Measurements from ENCODE around the gene SNAP47.

SNAP47 gene

GRCh38 chr1:227731696-227732585, 3.3 kb upstream of the SNAP47 start:
- no peak for DNase-seq (ENCODE audit: low spot score)

DNA sequence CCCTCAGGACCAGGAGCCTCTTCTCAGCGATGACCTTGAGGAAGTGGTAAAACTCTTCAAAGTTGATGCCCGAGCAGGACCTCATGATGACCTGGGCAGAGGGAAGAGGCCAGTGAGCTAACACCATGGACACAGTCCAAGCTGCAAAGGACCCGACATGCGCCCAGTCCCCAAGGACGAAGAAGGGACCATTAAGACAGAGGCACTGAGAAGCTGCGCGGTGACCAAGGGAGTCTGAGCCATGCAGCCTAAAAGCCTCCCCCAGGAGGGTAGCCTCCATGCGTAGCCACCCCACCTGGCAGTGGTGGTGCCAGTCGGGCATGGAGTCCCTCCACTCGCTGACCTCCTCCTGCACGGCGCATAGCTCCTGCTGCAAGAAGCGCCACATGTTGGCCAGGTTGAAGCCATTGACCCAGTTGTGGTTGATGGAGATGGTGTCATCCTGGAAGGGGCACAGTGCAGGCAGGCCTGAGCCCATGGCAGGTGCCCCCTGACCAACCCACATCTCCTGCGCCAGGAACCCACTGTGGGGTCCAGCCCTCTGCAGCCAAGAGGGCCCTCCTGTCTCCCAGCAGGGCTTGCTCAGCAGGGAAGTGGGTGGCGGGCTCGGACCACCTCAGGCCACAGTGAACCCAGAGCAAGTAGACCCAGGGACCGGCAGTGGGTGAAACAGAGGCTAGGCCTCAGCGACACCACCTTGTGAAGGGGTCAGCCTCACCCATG, 2.5 kb upstream of the SNAP47 start:
- DNase-seq (ENCODE audit: low spot score), result no peak

DNA sequence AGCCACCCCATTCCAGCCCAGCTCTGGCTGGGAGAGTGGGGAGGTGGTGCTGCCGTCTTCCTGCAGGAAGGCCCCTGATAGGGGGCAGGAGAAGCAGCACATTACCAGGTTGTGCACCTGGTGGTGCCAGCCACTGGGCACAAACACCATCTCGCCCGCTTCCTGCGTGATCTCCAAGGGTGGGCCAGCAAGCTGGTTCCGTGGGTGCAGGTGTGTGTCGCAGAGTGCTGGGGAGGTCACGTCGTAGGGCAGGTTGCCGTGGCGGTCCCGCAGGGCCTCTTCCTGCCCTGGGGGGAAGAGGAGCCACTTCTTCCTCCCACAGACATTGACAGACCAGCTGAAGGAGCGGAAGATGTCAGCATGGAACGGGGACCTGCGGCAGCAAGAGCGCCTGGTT, 1.9 kb upstream of the SNAP47 start:
- DNase-seq (ENCODE audit: low spot score), result no peak

DNA sequence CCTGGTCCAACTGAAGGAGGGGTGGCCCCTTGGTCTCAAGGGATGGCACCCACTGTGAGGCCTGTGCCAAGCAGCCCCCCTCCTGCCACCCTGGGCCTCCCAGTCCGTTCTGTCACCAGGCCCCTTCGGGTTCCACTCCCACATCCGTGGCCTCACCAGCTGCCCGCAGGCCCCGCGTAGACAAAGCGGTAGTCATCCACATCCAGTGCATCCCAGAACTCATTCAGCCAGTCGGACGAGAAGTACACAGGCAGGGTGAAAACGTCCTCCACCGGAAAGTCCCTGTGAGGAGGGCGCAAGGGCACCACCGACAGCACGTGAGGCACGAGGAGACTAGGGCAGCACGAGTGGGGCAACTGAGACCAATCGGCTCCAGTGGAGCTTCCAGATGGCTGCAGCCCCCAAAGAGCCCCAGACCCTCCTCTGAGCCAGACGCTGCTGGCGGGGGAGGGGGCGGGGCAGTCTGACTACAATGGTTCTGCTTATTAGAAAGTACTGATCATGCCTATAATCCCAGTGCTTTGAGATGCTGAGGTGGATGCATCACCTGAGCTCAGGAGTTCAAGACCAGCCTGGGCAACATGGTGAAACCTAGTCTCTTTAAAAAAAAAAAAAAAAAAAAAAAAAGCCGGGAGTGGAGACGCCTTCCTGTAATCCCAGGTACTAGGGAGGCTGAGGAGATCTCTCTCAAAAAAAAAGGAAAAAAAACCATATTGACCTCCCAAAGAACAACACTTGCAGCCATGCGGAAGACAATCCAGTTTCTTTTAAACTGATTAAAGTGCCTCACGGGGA, 1.3 kb upstream of the SNAP47 start:
- no peak for DNase-seq (ENCODE audit: low spot score)

GRCh38 chr1:227734546-227734855, 734 bp upstream of the SNAP47 start:
- DNase-seq (ENCODE audit: low spot score), result no peak

DNA sequence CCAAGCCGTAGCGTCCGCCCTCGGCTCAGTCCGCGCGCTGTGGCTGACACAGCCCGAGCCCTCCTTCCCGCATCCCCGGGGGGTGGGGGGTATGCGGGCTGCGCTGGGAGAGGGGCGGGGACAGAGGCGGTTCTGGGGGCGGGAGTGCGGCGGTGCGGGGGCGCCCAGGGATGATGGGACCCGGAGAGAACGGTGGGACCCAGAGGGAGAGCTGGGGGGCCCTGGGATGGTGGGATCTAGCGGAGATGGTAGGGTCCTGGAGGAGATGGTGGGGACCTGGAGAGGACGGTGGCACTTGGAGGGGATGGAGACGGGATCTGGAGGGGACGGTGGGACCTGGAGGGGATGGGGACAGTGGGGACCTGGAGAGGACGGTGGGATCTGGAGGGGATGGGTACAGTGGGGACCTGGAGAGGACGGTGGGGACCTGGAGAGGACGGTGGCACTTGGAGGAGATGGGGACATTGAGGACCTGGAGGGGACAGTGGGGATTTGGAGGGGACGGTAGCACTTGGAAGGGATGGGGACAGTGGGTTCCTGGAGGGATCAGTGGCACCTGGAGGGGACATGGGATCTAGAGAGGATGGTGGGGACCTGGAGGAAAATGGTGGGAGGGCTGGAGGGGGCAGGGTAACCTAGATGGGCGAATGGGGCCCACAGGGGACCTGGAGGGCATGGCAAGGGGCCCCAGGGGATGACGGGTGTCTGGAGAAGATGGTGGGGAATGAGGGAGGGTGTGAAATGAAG, 477 bp downstream of the SNAP47 start:
- DNase-seq (ENCODE audit: low spot score), result no peak

DNA sequence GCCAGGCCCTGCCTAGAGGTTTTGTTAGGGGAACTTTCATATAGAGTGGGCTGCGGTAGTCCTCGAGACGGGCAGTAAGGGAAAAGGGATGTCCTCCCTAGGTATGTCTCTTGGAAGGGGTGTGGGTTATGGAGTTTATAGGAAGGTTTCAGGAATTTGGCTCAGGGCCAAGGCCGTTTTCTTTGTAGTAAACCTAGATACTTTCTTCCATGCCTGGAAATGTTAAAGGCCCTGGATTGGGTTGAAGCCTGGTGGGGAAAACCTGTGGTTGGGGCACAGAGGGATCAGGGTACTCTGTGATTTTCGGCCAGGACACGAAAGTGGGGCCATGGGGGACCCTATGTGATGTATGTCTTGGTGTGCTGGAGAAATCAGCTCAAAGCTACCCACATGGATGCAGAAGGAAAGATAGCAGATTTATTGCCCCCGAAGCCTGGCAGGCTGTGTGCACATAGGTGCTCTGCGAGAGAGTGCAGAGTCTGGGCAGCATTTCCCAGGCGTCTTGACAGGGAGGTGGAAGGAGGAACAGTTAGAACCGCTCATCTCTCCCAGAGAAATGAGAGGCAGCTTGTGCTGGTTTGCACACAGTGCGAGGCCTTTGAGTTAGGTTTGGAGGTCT, 1.7 kb downstream of the SNAP47 start:
- no peak for DNase-seq (ENCODE audit: low spot score)

DNA sequence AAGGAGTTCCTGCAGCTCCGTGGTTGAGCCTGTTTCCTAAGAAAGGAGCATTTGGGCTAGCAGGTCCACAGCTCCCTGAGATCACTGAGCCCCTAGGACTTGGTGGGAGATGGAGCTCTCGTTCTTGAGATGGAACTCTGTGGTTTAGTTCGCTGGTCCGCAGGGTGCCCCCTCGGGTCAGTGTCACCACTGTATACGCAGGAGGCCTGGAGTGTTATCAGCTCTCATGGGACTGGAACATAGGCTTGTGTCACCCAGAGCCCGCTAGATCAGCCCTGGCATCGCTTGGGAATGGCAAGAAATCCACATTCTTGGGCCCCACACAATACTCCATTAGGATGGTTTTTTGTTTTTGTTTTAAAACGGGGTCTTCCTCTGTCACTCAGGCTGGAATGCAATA, 3.6 kb downstream of the SNAP47 start:
- no peak for DNase-seq (ENCODE audit: low spot score)

DNA sequence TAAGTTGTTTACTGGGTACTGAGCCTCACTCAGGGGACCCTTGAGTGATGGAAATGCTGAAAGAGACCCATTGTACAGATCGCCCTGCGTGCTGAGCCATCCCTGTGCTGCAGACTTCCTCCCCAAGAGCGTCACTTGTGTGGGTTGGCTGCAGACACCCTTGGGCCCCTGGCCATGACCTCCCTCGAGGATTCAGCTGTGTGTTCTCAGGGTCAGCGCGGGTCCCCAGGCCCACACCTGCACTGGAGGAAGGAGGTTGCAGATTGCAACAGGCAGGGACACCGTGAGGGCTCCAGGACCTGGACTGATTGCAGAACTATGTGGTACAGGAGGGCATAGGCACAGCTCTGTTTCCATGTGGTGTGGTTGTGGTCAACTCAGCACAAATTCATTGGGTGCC, 4.4 kb downstream of the SNAP47 start:
- DNase-seq (ENCODE audit: low spot score), result no peak

- DNase-seq (ENCODE audit: low spot score), result no peak
These were observed 5.2 kb downstream of the SNAP47 start for GRCh38 chr1:227740401-227740960.

DNA sequence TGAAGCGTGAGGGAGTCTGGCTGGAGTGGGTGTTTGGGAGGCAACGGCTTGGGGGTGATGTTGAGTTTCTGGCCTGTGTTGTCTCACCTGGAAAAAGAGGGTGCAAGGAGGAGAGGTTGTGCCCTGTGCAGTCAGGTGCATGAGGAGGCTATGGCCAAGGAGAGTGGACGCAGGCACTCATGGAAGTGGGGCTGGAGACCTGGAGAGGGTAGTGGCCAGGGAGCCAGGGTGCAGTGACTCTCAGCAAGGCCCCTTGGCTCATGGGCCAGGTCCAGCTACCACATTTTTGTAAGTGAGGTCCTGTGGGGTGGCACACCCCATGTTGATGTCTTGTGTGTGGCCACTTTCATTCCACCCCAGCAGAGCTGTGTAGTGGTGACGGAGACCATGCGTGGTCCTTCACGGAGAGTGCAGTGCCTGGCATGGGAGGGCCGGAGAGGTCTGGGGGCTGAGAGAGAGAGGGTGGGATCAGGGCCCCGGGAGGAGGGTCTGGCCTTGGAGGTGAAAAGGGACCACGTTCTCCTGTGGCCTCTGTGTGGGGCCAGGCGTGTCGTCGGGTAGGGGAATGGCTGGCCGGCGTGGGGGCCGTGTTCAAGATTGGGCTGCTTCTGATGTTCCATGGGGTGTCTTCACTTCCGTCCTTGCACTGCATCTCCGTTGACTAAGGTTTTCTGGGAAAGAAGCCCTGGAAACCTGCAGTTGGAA, 6.1 kb downstream of the SNAP47 start:
- DNase-seq (ENCODE audit: low spot score), result no peak

DNA sequence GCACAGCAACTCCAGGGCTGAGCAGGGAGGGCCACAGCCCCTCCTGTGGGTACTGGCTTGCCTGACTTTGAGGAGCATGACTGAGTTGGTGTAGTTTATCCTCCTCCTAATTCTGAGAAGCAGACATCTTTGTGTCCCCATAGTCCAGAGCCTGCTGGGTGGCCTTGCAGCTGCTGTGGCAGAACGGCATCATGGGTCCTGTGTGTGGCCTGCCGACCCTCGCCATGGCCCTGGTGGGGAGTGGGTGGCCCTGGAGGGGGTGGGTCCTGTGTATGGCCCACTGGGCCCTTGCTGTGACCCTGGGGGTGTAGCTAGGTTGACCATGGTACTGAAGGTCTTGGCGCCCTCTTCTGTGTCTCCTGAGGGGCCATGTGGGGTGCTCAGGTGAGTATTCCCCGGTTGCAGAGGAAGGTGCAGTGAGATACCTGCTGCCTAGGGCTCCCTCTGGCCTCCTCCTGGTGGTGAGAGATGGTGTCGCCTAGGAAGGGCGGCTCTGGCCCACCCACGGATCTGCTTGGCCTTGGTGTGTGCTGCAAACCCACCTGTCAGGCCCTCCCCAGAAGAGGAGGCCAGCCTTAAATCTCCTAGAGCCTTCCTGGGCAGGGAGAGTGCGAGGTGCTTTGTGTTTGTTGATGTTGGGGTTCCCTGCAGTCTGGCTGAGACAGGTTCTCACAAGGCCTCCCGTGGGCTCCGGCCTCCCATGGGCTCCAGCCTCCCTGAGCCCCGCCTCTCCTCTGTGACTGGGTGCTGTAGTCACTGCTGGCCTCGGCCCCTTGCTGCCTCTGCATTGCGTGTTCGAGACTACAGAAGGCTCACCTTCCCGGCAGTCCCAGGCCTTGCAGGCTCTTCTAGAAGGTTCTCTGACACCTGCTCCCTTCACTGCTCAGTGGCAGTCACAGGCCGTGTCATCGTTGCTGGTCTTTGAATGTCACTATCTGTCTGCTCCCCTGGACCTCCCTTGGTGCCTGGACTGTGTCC, 7.8 kb downstream of the SNAP47 start:
- DNase-seq (ENCODE audit: low spot score), result no peak

- no peak for DNase-seq (ENCODE audit: low spot score)
These were observed 9.4 kb downstream of the SNAP47 start for GRCh38 chr1:227744668-227745067.

GRCh38 chr1:227745568-227746265, 10.5 kb downstream of the SNAP47 start:
- no peak for DNase-seq (ENCODE audit: low spot score)

GRCh38 chr1:227746676-227747075, 11.4 kb downstream of the SNAP47 start:
- no peak for DNase-seq (ENCODE audit: low spot score)

GRCh38 chr1:227747382-227747781, 12.1 kb downstream of the SNAP47 start:
- DNase-seq (ENCODE audit: low spot score), result no peak

DNA sequence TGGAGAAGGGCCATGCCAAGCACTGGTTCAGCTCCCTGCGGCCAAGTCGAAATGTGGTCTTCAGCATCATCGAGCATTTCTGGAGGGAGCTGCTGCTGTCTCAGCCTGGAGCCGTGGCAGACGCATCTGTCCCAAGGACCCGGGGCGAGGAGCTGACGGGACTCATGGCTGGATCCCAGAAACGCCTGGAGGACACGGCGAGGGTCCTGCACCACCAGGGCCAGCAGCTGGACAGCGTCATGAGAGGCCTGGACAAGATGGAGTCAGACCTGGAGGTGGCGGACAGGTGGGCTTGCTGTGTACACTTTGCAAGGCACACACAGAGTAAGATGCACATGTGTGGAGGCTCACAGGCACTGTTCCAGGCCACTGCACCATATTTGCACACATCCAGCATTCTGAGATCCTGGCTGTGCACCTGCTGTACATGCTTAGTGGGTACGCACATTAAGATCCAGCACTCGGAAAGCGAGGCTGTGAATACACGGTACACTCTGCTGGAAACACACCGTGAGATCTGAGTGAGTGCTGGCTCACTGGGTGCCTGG, 12.8 kb downstream of the SNAP47 start:
- DNase-seq (ENCODE audit: low spot score), result no peak

DNA sequence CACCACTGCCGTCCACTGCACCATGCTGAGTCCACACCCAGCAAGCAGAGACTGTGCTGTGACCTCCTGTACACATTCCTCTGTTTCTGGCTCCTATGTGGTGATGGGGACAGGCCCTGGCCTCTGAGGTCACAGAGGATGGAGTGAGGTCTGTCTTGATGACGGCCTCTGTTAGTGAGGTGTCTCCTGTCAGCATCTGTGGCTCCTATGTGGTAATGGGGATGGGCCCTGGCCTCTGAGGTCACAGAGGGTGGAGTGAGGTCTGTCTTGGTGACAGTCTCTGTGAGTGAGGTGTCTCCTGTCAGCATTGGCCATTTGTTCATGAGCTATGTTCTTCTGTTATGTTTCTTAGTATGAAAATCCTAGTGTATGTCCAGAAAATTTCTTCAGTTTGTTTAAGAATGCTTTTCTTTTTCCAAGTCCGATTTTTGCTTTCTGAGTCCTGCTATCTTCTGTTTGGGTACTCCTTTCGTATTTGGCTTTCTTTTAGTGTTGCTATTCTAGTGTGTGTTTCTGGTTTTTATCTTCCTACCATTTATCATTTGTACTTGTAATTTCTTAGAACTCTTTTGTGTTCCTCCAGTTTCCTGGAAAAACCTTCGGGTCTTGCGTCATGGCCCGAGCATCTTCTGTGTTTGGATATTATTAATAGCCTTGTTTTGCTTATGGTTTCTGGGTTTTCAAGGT, 13.4 kb downstream of the SNAP47 start:
- DNase-seq (ENCODE audit: low spot score), result no peak

Measured in CD4-positive, alpha-beta T cell treated with Interleukin-6 at 100 ng/mL for 8 hours (primary cell).